D721Med (cell line): ENCODE data around the gene EDC4.

Experiments used
- DNase-seq: peaks from one replicate; pipeline ENCODE4 v3.0.0; 2011; ENCODE audit warnings: low spot score; ENCODE audit not compliant: insufficient read length
- FAIRE-seq: peaks from 2 replicates; lab custom pipeline; 2011; peaks lifted over from hg19 to GRCh38; lab: Jason Lieb, UNC
- CTCF ChIP-seq: IDR thresholded peaks from 2 replicates; pipeline ENCODE4 v1.5.1; 2012; ENCODE audit warnings: mild to moderate bottlenecking, control low read depth; ENCODE audit not compliant: insufficient read depth; ENCODE audit errors: missing control alignments

EDC4 gene

GRCh38 chr16:67884684-67885083 lies 11.8 kb downstream of the EDC4 start, which contains the start of gene NRN1L:
Gene NRN1L (plus strand): TSS chr16:67884885. CDS start chr16:67884904, 19 bp downstream.
- no peak for TF ChIP-seq CTCF
- FAIRE-seq, result no peak
- peak; percentile 65 for DNase-seq

GRCh38 chr16:67885545-67885944 lies 12.7 kb downstream of the EDC4 start:
- DNase-seq (no peak), FAIRE-seq (no peak)
- TF ChIP-seq CTCF, result no peak

GRCh38 chr16:67885976-67886375 lies 13.1 kb downstream of the EDC4 start:
- TF ChIP-seq CTCF, result no peak
- FAIRE-seq, result no peak
- no peak for DNase-seq

- TF ChIP-seq CTCF, result no peak
- DNase-seq, result no peak
- no peak for FAIRE-seq
These were observed 13.5 kb downstream of the EDC4 start for GRCh38 chr16:67886387-67886786.

- TF ChIP-seq CTCF, result no peak
- FAIRE-seq (no peak), DNase-seq (no peak)
These were observed 15.5 kb downstream of the EDC4 start for GRCh38 chr16:67888331-67888730.

- FAIRE-seq (no peak), DNase-seq (no peak)
- no peak for TF ChIP-seq CTCF
These were observed 19.5 kb downstream of the EDC4 start for GRCh38 chr16:67892375-67892774.

GRCh38 chr16:67892899-67893742 lies 20.3 kb downstream of the EDC4 start, which contains the start of gene PSKH1:
Gene PSKH1 (plus strand): TSS chr16:67893254. CDS start chr16:67908750, 15,496 bp downstream.
- peak; percentile 89 for DNase-seq
- no peak for TF ChIP-seq CTCF
- FAIRE-seq, result no peak
